ENCODE data around the gene OXSM. TPM values are rescaled to one million over a fixed set of nuclear protein-coding genes. Genes with fewer than 3 reads are reported as not detected.

The OXSM gene
- total and polyA plus RNA-seq, 2 donors from 2014 or later: 13.4 to 21.4 TPM

- H3K4me1 ChIP-seq (ENCODE audit: control insufficient read depth in 2 of 3, insufficient read depth in 2 of 3, low read depth in 1 of 3, low read length in 3 of 3): peaks cover 0 to 19% (median 9%) of the 10 kb centered on the region in 3 donors
- FAIRE-seq: no peak
These were observed 6.0 kb upstream of the OXSM start for GRCh38 chr3:25783661-25784512.

GRCh38 chr3:25784971-25785370 is 4.9 kb upstream of the OXSM start:
- no peak for FAIRE-seq
- no peak overlapping the region for H3K27ac ChIP-seq (ENCODE audit: low read depth in 2 of 2, low read length in 2 of 2)
- TF ChIP-seq CTCF (IDR thresholded peaks at IDR 0.05; ENCODE audit: borderline replicate concordance, extremely low read depth, insufficient read depth): no peak
- no peaks in the 10 kb centered on the region for H3K9me3 ChIP-seq (ENCODE audit: control insufficient read depth in 2 of 3, insufficient read depth in 1 of 3, low read length in 3 of 3)
- peaks cover 0 to 19% (median 9%) of the 10 kb centered on the region in 3 donors for H3K4me1 ChIP-seq (ENCODE audit: control insufficient read depth in 2 of 3, insufficient read depth in 2 of 3, low read depth in 1 of 3, low read length in 3 of 3)
- intact Hi-C loops (cut with DNase I): no loop called here
- H3K27me3 ChIP-seq (ENCODE audit: control insufficient read depth, insufficient read depth, low read length): no peaks in the 10 kb centered on the region
- H3K9ac ChIP-seq (ENCODE audit: low read length in 3 of 3): no peak overlapping the region
- no peak for DNase-seq
- no peak overlapping the region for H3K4me3 ChIP-seq (ENCODE audit: low read length in 3 of 3)
- H3K36me3 ChIP-seq (ENCODE audit: control insufficient read depth in 2 of 3, insufficient read depth in 3 of 3, low read length in 3 of 3): no peaks in the 10 kb centered on the region

More at GRCh38 chr3:25783661-25784512, 6.0 kb upstream of the OXSM start:
- TF ChIP-seq CTCF (IDR thresholded peaks at IDR 0.05; ENCODE audit: borderline replicate concordance, extremely low read depth, insufficient read depth): no peak
- peak overlapping the region; percentile 60 to 74 for H3K27ac ChIP-seq (ENCODE audit: low read depth in 2 of 2, low read length in 2 of 2)
- H3K9me3 ChIP-seq (ENCODE audit: control insufficient read depth in 2 of 3, insufficient read depth in 1 of 3, low read length in 3 of 3): no peaks in the 10 kb centered on the region
- intact Hi-C loops (cut with DNase I): no loop called here
- H3K36me3 ChIP-seq (ENCODE audit: control insufficient read depth in 2 of 3, insufficient read depth in 3 of 3, low read length in 3 of 3): no peaks in the 10 kb centered on the region
- peak overlapping the region; percentile 38 to 66 (median 47) for H3K4me3 ChIP-seq (ENCODE audit: low read length in 3 of 3)
- peak in 4 of 5 donors; percentile 76 to 91 (median 84) for DNase-seq
- peak overlapping the region in 1 of 3 donors; percentile 35 for H3K9ac ChIP-seq (ENCODE audit: low read length in 3 of 3)
- no peaks in the 10 kb centered on the region for H3K27me3 ChIP-seq (ENCODE audit: control insufficient read depth, insufficient read depth, low read length)

GRCh38 chr3:25785826-25786225 is 4.1 kb upstream of the OXSM start:
- Histone ChIP-seq H3K27me3 (ENCODE audit: control insufficient read depth, insufficient read depth, low read length) (no peaks in the 10 kb centered on the region), H3K4me3 (ENCODE audit: low read length in 3 of 3) (no peak overlapping the region), H3K9me3 (ENCODE audit: control insufficient read depth in 2 of 3, insufficient read depth in 1 of 3, low read length in 3 of 3) (no peaks in the 10 kb centered on the region), H3K36me3 (ENCODE audit: control insufficient read depth in 2 of 3, insufficient read depth in 3 of 3, low read length in 3 of 3) (no peaks in the 10 kb centered on the region), H3K27ac (ENCODE audit: low read depth in 2 of 2, low read length in 2 of 2) (no peak overlapping the region), H3K9ac (ENCODE audit: low read length in 3 of 3) (no peak overlapping the region), H3K4me1 (ENCODE audit: control insufficient read depth in 2 of 3, insufficient read depth in 2 of 3, low read depth in 1 of 3, low read length in 3 of 3) (peaks cover 0 to 22% (median 10%) of the 10 kb centered on the region in 3 donors)
- DNase-seq: no peak
- no peak for TF ChIP-seq CTCF (IDR thresholded peaks at IDR 0.05; ENCODE audit: borderline replicate concordance, extremely low read depth, insufficient read depth)
- FAIRE-seq: no peak
- intact Hi-C loops (cut with DNase I): no loop called here
